Measurements from ENCODE around the gene GLB1L.

Gene GLB1L

DNA sequence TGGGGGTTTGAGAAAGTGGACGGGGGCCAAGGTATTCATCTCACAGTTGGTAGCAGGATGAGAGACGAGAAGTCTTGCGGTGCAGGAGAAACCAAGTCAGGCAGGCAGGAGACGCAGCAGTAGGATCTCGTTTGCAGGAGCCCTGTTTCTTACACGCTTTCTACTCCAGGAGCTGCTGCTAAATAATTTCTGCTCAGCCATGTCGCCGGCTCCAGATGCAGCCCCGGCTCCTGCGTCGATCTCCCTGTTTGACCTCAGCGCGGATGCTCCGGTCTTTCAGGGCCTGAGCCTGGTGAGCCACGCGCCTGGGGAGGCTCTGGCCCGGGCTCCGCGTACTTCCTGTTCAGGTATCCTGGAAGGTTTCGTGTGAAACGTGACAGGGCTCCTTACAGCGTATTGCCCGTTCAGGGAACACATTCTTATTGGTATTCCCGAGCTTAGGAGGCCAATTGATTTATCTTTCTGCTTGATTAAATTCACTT is 15.1 kb downstream of the GLB1L start:
- TF ChIP-seq, protein P1, sequence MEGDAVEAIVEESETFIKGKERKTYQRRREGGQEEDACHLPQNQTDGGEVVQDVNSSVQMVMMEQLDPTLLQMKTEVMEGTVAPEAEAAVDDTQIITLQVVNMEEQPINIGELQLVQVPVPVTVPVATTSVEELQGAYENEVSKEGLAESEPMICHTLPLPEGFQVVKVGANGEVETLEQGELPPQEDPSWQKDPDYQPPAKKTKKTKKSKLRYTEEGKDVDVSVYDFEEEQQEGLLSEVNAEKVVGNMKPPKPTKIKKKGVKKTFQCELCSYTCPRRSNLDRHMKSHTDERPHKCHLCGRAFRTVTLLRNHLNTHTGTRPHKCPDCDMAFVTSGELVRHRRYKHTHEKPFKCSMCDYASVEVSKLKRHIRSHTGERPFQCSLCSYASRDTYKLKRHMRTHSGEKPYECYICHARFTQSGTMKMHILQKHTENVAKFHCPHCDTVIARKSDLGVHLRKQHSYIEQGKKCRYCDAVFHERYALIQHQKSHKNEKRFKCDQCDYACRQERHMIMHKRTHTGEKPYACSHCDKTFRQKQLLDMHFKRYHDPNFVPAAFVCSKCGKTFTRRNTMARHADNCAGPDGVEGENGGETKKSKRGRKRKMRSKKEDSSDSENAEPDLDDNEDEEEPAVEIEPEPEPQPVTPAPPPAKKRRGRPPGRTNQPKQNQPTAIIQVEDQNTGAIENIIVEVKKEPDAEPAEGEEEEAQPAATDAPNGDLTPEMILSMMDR (conservative IDR thresholded peaks at IDR 0.05; ENCODE audit: low read depth, low read length), result no peak
- peak overlapping the region; percentile 87 for H3K4me3 ChIP-seq (ENCODE audit: low read length)
- DNase-seq (ENCODE audit: low read depth), result no peak

DNA sequence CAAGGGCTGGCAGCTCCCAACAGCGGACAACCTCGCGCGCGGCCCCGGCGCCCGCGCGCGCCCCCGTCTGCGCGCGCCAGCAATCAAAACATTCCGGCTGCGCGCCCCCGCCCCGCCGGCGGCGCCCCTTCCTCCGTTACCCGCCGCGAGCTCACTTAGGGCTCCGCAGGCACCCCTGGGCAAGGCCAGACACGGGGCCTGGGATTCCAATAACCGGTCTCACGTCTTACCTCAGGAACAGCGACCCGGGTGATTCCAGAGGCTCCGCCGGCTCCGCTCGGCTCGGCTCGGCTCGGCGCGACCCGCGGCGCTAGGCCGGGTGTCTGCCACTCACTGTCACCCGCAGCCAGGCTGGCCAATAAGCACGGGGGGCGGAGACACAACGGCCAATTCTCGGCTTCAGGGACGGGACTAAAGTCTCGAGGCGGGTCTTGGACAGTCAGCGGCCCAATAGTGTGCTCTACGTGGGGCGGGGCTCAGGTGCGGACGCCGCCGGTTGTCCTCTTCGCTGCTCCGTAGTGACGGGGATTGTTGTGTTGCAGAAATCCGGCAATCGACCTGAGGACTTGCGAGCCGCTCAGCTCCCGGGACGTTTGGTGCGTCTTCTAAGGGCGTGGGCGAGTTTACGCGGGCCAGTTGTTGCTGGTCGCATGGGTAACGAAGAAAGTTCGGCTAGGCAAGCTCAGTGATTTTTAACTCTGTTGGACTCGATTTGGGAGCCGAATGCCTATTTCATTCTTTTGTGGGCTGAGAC is 15.8 kb downstream of the GLB1L start, which contains the start of the genes ANKZF1 and ATG9A:
Gene ANKZF1 (plus strand): TSS at position 502 of the 754 bp plus-strand sequence. CDS start 452 bp downstream, outside the sequence.
Gene ATG9A (minus strand): TSS at position 332 of the 754 bp plus-strand sequence. CDS start 1,612 bp downstream, outside the sequence.
- TF ChIP-seq, protein P1 (conservative IDR thresholded peaks at IDR 0.05; ENCODE audit: low read depth, low read length), result no peak
- DNase-seq (ENCODE audit: low read depth), result peak; percentile 97
- peak within 1 kb of the TSS; percentile 87 for H3K4me3 ChIP-seq (ENCODE audit: low read length)

DNA sequence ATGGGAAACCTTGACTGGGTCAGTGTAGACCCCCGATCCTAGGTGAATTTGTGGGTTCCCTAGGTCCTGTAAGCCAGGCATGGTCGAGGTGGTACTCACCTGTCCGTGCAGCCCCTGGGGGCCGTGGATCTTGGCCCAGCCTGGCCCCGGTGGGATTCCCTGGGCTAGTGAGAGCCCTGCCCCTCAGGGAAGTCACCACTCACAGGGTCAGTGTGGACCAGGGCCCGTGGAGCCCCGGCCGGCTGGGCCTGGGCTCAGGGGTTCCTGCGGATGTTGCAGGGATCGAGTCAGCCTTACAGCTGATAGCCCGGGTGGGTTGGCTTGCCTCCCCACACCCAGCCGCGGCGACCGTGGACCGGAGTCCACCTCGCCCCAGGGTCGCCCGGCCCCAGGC is 16.3 kb downstream of the GLB1L start:
- H3K4me3 ChIP-seq (ENCODE audit: low read length), result peak overlapping the region; percentile 87
- no peak for DNase-seq (ENCODE audit: low read depth)
- TF ChIP-seq, protein P1 (conservative IDR thresholded peaks at IDR 0.05; ENCODE audit: low read depth, low read length), result no peak

DNA sequence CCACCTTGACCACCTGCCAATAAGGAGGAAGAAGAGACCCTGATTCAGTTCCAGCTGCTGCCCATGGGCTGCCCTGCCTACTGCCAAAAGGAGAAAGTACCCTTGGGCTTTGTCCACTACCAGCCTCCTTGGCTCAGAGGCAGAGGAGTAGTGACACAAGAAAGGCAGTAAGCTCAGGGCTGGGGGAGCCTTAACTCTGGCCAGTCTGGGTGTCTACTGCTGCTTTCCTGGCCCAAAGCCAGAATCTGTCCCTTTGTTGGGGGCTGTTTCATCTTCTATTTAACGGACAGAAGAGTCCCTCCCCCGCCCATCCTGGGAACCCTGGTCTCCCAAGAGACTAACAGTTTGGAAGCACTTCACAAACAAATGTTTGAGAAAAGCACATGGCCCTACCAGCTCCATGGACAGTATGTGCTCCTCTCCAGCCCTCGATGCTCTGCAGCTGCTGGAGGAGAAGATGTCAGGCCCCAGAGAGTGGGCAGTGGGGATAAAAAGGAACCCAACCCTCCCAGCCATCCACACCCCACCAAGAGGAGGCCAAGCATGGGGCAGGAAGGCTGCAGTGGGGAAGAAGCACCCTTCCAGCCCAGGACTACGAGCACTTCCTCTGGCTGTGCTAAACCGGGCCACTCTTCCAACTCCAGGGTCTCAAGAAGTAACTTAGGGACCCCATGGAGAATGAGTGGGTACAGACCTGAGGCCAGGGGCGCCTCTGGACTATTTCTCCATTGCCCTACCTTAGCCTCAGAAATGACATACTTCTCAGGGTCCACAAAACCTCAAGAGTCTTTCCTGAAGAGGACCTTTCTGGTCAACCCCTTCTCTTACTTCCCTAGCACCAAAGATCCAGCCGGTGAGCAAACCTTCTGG is 17.0 kb downstream of the GLB1L start:
- TF ChIP-seq, protein P1 (conservative IDR thresholded peaks at IDR 0.05; ENCODE audit: low read depth, low read length), result no peak
- no peak for DNase-seq (ENCODE audit: low read depth)
- peak overlapping the region; percentile 87 for H3K4me3 ChIP-seq (ENCODE audit: low read length)

DNA sequence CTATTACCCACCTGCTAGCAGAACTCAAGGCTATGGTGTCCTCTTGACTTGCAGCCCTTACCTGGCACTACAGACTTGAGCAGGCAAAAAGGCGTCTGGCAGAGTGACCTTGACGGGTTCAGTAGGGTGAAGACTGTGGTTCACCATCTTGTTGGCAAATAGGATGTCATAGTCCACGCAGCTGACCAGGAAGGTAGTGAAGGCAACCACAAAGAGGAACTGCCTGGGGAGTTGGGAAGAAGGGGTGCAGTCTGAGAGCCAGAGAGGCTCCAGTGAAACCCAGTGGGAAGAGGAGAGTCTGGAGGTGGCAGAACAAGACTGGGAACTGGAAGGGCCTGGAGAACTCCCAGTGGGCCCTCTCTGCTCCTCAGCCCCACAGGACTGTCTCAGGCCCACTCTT is 19.9 kb downstream of the GLB1L start:
- TF ChIP-seq, protein P1 (conservative IDR thresholded peaks at IDR 0.05; ENCODE audit: low read depth, low read length), result no peak
- H3K4me3 ChIP-seq (ENCODE audit: low read length), result no peak overlapping the region
- no peak for DNase-seq (ENCODE audit: low read depth)

DNA sequence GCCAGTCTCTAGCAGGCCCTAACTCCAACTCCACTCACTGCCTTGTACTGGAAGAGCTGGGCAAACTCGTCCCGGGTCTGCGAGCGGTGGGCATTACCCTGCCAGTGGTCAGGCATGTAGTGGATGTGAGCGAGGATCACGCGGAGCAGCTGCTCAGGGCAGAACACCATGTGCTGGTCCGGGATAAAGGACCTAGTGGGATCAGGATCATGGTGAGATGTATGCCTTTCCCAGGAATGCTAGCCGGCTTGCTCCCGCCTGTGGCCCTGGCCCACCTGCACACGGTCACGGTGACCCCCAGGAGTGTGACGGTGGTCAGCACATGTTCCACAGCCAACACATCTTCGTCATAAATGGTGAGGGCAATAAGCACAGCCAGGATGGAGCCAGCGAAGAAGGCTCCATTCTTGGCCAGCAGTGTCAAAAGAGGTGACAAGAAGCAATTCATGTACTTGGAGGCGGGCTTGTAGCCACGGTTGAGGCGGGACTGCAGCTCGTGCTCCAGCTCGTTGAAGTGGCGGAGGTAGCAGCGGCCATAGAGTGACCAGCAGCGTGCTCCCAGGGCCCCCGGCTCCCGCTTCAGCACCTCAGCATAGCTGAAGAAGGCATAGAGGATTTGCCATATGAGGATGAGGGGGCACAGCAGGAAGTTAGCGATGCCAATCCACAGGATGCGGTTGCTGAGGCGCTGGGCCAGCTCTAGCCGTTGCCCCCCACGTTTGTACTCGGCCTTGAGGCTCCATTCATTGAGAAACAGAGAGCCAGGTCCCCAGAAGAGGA is 21.2 kb downstream of the GLB1L start:
- TF ChIP-seq, protein P1 (conservative IDR thresholded peaks at IDR 0.05; ENCODE audit: low read depth, low read length), result no peak
- H3K4me3 ChIP-seq (ENCODE audit: low read length), result no peak overlapping the region

More for the DNA sequence above, 21.2 kb downstream of the GLB1L start:
- no peak for DNase-seq (ENCODE audit: low read depth)
